ENCODE data around the gene FCGBP. TPM values are rescaled to one million over a fixed set of nuclear protein-coding genes. Genes with fewer than 3 reads are reported as not detected.

Gene FCGBP
- total RNA-seq (2012; rRNA removed) (under 0.01 TPM in 1 of 2 replicates, not detected in the other), polyA plus RNA-seq (2012; rRNA removed) (0.03 TPM in 2 replicates), Bru-seq, nascent RNA (percentile 12 among the genes with signal in this experiment), BruChase-seq, experiment 1, labeled RNA remaining after a 6-hour chase (percentile 25 among the genes with signal in this experiment), BruChase-seq, experiment 2, labeled RNA remaining after a 2-hour chase (percentile 12 among the genes with signal in this experiment)
- polyA plus RNA-seq (2012; cell fraction: cytosol; rRNA removed), result 0.05 and 0.06 TPM in 2 replicates
- polyA plus RNA-seq (2012; cell fraction: nucleus; rRNA removed; ENCODE audit: low replicate concordance), result 0.13 and 0.32 TPM in 2 replicates
- long read RNA-seq, partial matches to known transcripts, result 1 of 1 reads
- long read RNA-seq, other reads (novel, unspliced or antisense), result 0 of 1 reads

DNA sequence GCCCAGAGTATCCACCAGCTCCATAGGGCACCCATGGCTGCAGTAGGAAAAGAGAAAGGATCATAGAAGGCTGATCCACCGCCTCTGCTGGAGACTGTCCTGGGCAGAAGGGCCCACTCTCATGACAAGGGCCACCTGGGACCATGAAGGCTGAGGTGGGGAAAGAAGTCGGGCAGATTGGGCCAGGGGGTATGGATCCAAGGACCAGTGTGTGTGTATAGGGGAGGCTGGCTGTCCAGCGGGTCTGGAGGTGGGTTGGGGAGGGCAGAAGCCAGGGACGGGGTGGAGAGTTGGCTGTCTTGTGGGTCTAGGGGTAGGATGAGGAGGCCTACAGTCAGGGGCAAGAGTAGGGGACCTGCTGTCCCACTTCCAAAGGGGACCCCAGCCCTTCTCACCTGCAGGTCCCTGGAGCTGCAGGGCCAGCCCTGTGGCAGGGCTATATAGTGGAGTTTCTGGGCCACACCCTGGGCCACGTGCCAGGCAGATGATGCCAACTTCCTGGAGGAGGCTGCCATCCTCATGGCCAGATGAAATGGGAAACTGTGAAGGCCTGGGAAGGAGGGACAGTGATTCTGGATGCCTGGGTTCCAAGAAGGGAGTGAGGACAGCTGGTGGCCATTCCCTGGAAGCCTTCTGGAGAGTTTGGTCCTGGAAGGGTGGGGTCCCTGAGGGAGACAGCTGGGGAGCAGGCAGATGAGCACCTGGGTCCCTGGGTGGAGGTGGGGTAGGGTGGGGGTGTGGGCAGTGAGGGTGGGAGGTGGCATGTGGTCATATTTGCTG is at the start of gene FCGBP:
TSS of gene FCGBP (minus strand) at position 51 of the 780 bp plus-strand sequence.
- TF ChIP-seq NFE2L2 (IDR thresholded peaks at IDR 0.05; ENCODE audit: low read depth, low read length) (no peak), RAD21 (IDR thresholded peaks at IDR 0.05; ENCODE audit: low read length) (no peak), BHLHE40 (IDR thresholded peaks at IDR 0.05; ENCODE audit: low read depth, low read length) (no peak), POLR2A (IDR thresholded peaks at IDR 0.05; ENCODE audit: low read depth, low read length) (no peak), SMC3 (IDR thresholded peaks at IDR 0.05; ENCODE audit: low read depth, low read length) (no peak), CEBPB (IDR thresholded peaks at IDR 0.05; ENCODE audit: low read depth, low read length) (no peak), MAZ (IDR thresholded peaks at IDR 0.05; ENCODE audit: borderline replicate concordance, low read depth, low read length) (no peak), RFX5 (IDR thresholded peaks at IDR 0.05; ENCODE audit: low read depth, low read length) (no peak), MAFK (IDR thresholded peaks at IDR 0.05; ENCODE audit: low read depth, low read length) (no peak), MXI1 (IDR thresholded peaks at IDR 0.05; ENCODE audit: borderline replicate concordance, low read depth, low read length) (no peak), FOS (IDR thresholded peaks at IDR 0.05; ENCODE audit: low read depth, low read length) (no peak)
- TF ChIP-seq, protein P1, sequence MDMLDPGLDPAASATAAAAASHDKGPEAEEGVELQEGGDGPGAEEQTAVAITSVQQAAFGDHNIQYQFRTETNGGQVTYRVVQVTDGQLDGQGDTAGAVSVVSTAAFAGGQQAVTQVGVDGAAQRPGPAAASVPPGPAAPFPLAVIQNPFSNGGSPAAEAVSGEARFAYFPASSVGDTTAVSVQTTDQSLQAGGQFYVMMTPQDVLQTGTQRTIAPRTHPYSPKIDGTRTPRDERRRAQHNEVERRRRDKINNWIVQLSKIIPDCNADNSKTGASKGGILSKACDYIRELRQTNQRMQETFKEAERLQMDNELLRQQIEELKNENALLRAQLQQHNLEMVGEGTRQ (IDR thresholded peaks at IDR 0.05; ENCODE audit: low read depth, low read length), result no peak
- TF ChIP-seq, protein P2, sequence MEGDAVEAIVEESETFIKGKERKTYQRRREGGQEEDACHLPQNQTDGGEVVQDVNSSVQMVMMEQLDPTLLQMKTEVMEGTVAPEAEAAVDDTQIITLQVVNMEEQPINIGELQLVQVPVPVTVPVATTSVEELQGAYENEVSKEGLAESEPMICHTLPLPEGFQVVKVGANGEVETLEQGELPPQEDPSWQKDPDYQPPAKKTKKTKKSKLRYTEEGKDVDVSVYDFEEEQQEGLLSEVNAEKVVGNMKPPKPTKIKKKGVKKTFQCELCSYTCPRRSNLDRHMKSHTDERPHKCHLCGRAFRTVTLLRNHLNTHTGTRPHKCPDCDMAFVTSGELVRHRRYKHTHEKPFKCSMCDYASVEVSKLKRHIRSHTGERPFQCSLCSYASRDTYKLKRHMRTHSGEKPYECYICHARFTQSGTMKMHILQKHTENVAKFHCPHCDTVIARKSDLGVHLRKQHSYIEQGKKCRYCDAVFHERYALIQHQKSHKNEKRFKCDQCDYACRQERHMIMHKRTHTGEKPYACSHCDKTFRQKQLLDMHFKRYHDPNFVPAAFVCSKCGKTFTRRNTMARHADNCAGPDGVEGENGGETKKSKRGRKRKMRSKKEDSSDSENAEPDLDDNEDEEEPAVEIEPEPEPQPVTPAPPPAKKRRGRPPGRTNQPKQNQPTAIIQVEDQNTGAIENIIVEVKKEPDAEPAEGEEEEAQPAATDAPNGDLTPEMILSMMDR (conservative IDR thresholded peaks at IDR 0.05; ENCODE audit: low read depth, low read length), result no peak
- BruUV-seq (replicated peaks), result no TSS peak
- H3K18ac ChIP-seq (ENCODE audit: low read depth, low read length), result no peak within 1 kb of the TSS
- no peak within 1 kb of the TSS for H3K4ac ChIP-seq (ENCODE audit: low read depth, low read length)
- H2AFZ ChIP-seq (replicated peaks; ENCODE audit: low read length, poor library complexity), result no peak within 1 kb of the TSS
- no peaks in the 10 kb centered on the region for H3K27me3 ChIP-seq (ENCODE audit: control insufficient read depth, insufficient read depth, low read length)
- H2BK20ac ChIP-seq (ENCODE audit: low read depth, low read length), result no peak within 1 kb of the TSS
- H3K9me1 ChIP-seq (ENCODE audit: insufficient read depth, low read length), result no peaks in the 10 kb centered on the region
- H3K36me3 ChIP-seq (ENCODE audit: control insufficient read depth, insufficient read depth, low read length), result no peaks in the 10 kb centered on the region
- DNase-seq (no peak), ATAC-seq (ENCODE audit: low read depth) (no peak)
- no peak within 1 kb of the TSS for H2AK9ac ChIP-seq (replicated peaks; ENCODE audit: low read depth, low read length, poor library complexity)
- no peaks in the 10 kb centered on the region for H4K20me1 ChIP-seq (ENCODE audit: insufficient read depth, low read length)
- no peak within 1 kb of the TSS for H2BK5ac ChIP-seq (ENCODE audit: low read depth, low read length, poor library complexity, severe bottlenecking)
- no peak within 1 kb of the TSS for H3K27ac ChIP-seq (ENCODE audit: insufficient read depth, low read length)
- H2BK120ac ChIP-seq (ENCODE audit: low read depth, low read length), result no peak within 1 kb of the TSS
- dilution Hi-C loops (cut with HindIII; ENCODE audit: low sequenced_read_pairs, unreplicated experiment) (no loop called here), intact Hi-C loops (cut with micrococcal nuclease) (no loop called here), in situ Hi-C loops (cut with MboI; ENCODE audit: low sequenced_read_pairs) (no loop called here)
- H3K14ac ChIP-seq (replicated peaks; ENCODE audit: low read depth, low read length), result no peak within 1 kb of the TSS
- no peaks in the 10 kb centered on the region for H3K9me3 ChIP-seq (ENCODE audit: control insufficient read depth, insufficient read depth, low read length)
- H3K56ac ChIP-seq (ENCODE audit: extremely low read depth, insufficient read depth, low read length), result no peak within 1 kb of the TSS
- H3K79me1 ChIP-seq (ENCODE audit: low read depth in 1 of 2, low read length in 2 of 2), result no peaks in the 10 kb centered on the region
- H3K9ac ChIP-seq (ENCODE audit: low read depth, low read length), result no peak within 1 kb of the TSS
- H4K8ac ChIP-seq (ENCODE audit: low read depth in 2 of 2, low read length in 2 of 2), result no peak within 1 kb of the TSS
- ChIA-PET CTCF (no interaction called here), POLR2A (ENCODE audit: unreplicated experiment) (no interaction called here)
- no peak within 1 kb of the TSS for H3K4me2 ChIP-seq (ENCODE audit: low read depth, low read length)
- no CpG with 5 or more reads among the region's 5 CpGs for WGBS, 2 experiments (ENCODE audit: extremely low coverage in 2 of 2, insufficient read length in 1 of 2)
- no peak within 1 kb of the TSS for H4K91ac ChIP-seq (ENCODE audit: insufficient read depth, low read depth, low read length)
- H2BK15ac ChIP-seq (ENCODE audit: low read depth, low read length), result no peak within 1 kb of the TSS
- no peaks in the 10 kb centered on the region for H3K4me1 ChIP-seq (ENCODE audit: control insufficient read depth, insufficient read depth, low read length)
- no peak within 1 kb of the TSS for H4K5ac ChIP-seq (ENCODE audit: low read depth, low read length)
- H2AK5ac ChIP-seq (ENCODE audit: low read depth, low read length), result no peak within 1 kb of the TSS
- H3K4me3 ChIP-seq (ENCODE audit: insufficient read depth, low read depth, low read length), result no peak within 1 kb of the TSS
- H3K23ac ChIP-seq (ENCODE audit: low read depth, low read length), result no peak within 1 kb of the TSS

Measured in IMR-90 (cell line).